Measurements from ENCODE around the gene GPALPP1. TPM values are rescaled to one million over a fixed set of nuclear protein-coding genes. Genes with fewer than 3 reads are reported as not detected.

Gene GPALPP1
- polyA plus RNA-seq, 1 of the 3 experiments (the other 2 are of a cell fraction), result 11.7 TPM

GRCh38 chr13:44961997-44962396 is 27.3 kb upstream of the GPALPP1 start:
- ChIA-PET CTCF (no interaction called here), POLR2A (no interaction called here)
- no peak overlapping the region for H3K9ac ChIP-seq
- peaks cover 26% of the 10 kb centered on the region for H3K9me3 ChIP-seq
- H2AFZ ChIP-seq (ENCODE audit: low read depth), result no peak overlapping the region
- H3K4me3 ChIP-seq (ENCODE audit: low read depth in 2 of 2, low read length in 1 of 2), result no peak overlapping the region
- no peaks in the 10 kb centered on the region for H3K4me1 ChIP-seq (ENCODE audit: control insufficient read depth in 1 of 2, insufficient read depth in 2 of 2, low read depth in 1 of 2, low read length in 1 of 2)
- H3K4me2 ChIP-seq, result no peak overlapping the region
- no peaks in the 10 kb centered on the region for H4K20me1 ChIP-seq (ENCODE audit: insufficient read depth)
- H3K36me3 ChIP-seq (replicated peaks in 1 of 2; ENCODE audit: control insufficient read depth in 1 of 2, insufficient read depth in 2 of 2, low read length in 1 of 2), result peaks cover 65 to 83% of the 10 kb centered on the region in 2 experiments
- H3K27ac ChIP-seq (ENCODE audit: low read depth in 2 of 2, low read length in 1 of 2), result no peak overlapping the region
- no peaks in the 10 kb centered on the region for H3K9me2 ChIP-seq
- H3K79me2 ChIP-seq (ENCODE audit: insufficient read depth), result peaks cover 4% of the 10 kb centered on the region
- H3F3A ChIP-seq (replicated peaks; ENCODE audit: insufficient read depth), result no peaks in the 10 kb centered on the region
- no peak for DNase-seq
- TF ChIP-seq CHD2 (IDR thresholded peaks at IDR 0.05; ENCODE audit: low read length, partially characterized antibody), result no peak
- no peaks in the 10 kb centered on the region for H3K27me3 ChIP-seq (ENCODE audit: insufficient read depth)
- WGBS (ENCODE audit: low lambda C conversion rate), result 92% methylated on average over 2 of the region's 2 CpGs

- peak overlapping the region; percentile 24; the same call in 1 of the 2 replicates for H3K4me2 ChIP-seq
- no peaks in the 10 kb centered on the region for H3K27me3 ChIP-seq (ENCODE audit: insufficient read depth)
- peak overlapping the region; percentile 29 to 44; a peak in 3 of 4 replicates for H3K27ac ChIP-seq (ENCODE audit: low read depth in 2 of 2, low read length in 1 of 2)
- peaks cover 0 to 17% of the 10 kb centered on the region in 2 experiments; a peak in 2 of 4 replicates for H3K4me1 ChIP-seq (ENCODE audit: control insufficient read depth in 1 of 2, insufficient read depth in 2 of 2, low read depth in 1 of 2, low read length in 1 of 2)
- H3K9me2 ChIP-seq, result no peaks in the 10 kb centered on the region
- peaks cover 23% of the 10 kb centered on the region for H3K79me2 ChIP-seq (ENCODE audit: insufficient read depth)
- H3K36me3 ChIP-seq (replicated peaks in 1 of 2; ENCODE audit: control insufficient read depth in 1 of 2, insufficient read depth in 2 of 2, low read length in 1 of 2), result peaks cover 35 to 54% of the 10 kb centered on the region in 2 experiments
- no peak overlapping the region for H2AFZ ChIP-seq (ENCODE audit: low read depth)
- H3K9ac ChIP-seq, result no peak overlapping the region
- 67% methylated on average over 3 of the region's 3 CpGs for WGBS (ENCODE audit: low lambda C conversion rate)
- H3K4me3 ChIP-seq (ENCODE audit: low read depth in 2 of 2, low read length in 1 of 2), result no peak overlapping the region
- H3F3A ChIP-seq (replicated peaks; ENCODE audit: insufficient read depth), result peaks cover 3% of the 10 kb centered on the region
- no peak for DNase-seq
- POLR2A ChIA-PET, result no interaction called here
- CTCF ChIA-PET, result interaction anchor here (3.7 kb wide), 1 partner anchor 485 kb away, joined by 26 read pairs; no protein-coding TSS in a partner anchor
- H4K20me1 ChIP-seq (ENCODE audit: insufficient read depth), result no peaks in the 10 kb centered on the region
- H3K9me3 ChIP-seq, result peaks cover 15% of the 10 kb centered on the region
- TF ChIP-seq JUND (IDR thresholded peaks at IDR 0.05), result no peak
- TF ChIP-seq REST (IDR thresholded peaks at IDR 0.05; ENCODE audit: low read depth, low read length), result no peak
- no peak for TF ChIP-seq NRF1 (IDR thresholded peaks at IDR 0.05; ENCODE audit: low read depth, low read length)
- TF ChIP-seq MXI1 (IDR thresholded peaks at IDR 0.05; ENCODE audit: low read depth, low read length), result no peak
- TF ChIP-seq MAX (IDR thresholded peaks at IDR 0.05; ENCODE audit: low read depth), result no peak
- no peak for TF ChIP-seq TEAD4 (IDR thresholded peaks at IDR 0.05; ENCODE audit: borderline replicate concordance, insufficient read depth)
- TF ChIP-seq USF1 (IDR thresholded peaks at IDR 0.05; ENCODE audit: borderline replicate concordance, low read depth), result no peak
- TF ChIP-seq PBX3 (IDR thresholded peaks at IDR 0.05), result peak; percentile 4; the same call in 1 of the 2 replicates
- TF ChIP-seq RAD21 (IDR thresholded peaks at IDR 0.05; ENCODE audit: low read length), result peak; percentile 42; the same call in 1 of the 2 replicates
- no peak for TF ChIP-seq FOXJ3 (CRISPR knock-in tag; IDR thresholded peaks at IDR 0.05)
- peak; percentile 46 for TF ChIP-seq CTCF (IDR thresholded peaks at IDR 0.05)
- TF ChIP-seq TAF1 (IDR thresholded peaks at IDR 0.05; ENCODE audit: borderline replicate concordance, low read depth, low read length), result no peak
- no peak for TF ChIP-seq GATA2 (CRISPR knock-in tag; IDR thresholded peaks at IDR 0.05)
- TF ChIP-seq TCF12 (IDR thresholded peaks at IDR 0.05), result no peak
- no peak for TF ChIP-seq POLR2AphosphoS5 (IDR thresholded peaks at IDR 0.05; ENCODE audit: low read depth, low read length)
- no peak for TF ChIP-seq EZH2phosphoT487 (IDR thresholded peaks at IDR 0.05; ENCODE audit: borderline replicate concordance, low read depth)
- no peak for TF ChIP-seq FOSL2 (IDR thresholded peaks at IDR 0.05; ENCODE audit: borderline replicate concordance, low read depth)
- TF ChIP-seq CHD2 (IDR thresholded peaks at IDR 0.05; ENCODE audit: low read length, partially characterized antibody), result no peak
- no peak for TF ChIP-seq YY1 (IDR thresholded peaks at IDR 0.05; ENCODE audit: low read depth)
- no peak for TF ChIP-seq SIN3A (IDR thresholded peaks at IDR 0.05; ENCODE audit: borderline replicate concordance, low read depth, low read length)
Measured at GRCh38 chr13:44967704-44968433, 21.5 kb upstream of the GPALPP1 start.
